Endometrial microvascular endothelial cells (primary cell): ENCODE results near the gene ABCF3. TPM values are rescaled to one million over a fixed set of nuclear protein-coding genes. Genes with fewer than 3 reads are reported as not detected.

Experiments
- in situ Hi-C: cut with HindIII; loops from 2 replicates; pipeline ENCODE4 v1.10.0; 2017; ENCODE audit warnings: low sequenced_read_pairs, low pct_unique_long_range_greater_than_20kb; ENCODE audit errors: inconsistent ontology term
- total RNA-seq: library from RNA; depleted of rRNA; stranded (reverse); fragments of >200 nt; gene quantifications from one replicate; pipeline ENCODE4 v1.2.3, GENCODE V29; 2015; ENCODE audit errors: inconsistent ontology term

The ABCF3 gene
- total RNA-seq, 1 donor from 2014 or later: 68.2 TPM

- in situ Hi-C loops: no loop called here
Measured at GRCh38 chr3:184181596-184181995, 4.4 kb upstream of the ABCF3 start.

DNA sequence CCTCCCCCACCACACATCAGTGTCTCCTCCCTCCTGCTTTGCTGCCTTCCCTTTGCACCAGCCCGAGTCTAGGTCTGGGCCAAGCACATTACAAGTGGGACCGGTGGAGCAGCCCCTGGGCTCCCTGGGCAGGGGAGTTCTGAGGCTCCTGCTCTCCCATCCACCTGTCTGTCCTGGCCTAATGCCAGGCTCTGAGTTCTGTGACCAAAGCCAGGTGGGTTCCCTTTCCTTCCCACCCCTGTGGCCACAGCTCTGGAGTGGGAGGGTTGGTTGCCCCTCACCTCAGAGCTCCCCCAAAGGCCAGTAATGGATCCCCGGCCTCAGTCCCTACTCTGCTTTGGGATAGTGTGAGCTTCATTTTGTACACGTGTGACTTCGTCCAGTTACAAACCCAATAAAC is 2.3 kb upstream of the ABCF3 start:
- in situ Hi-C loops: no loop called here

- in situ Hi-C loops: no loop called here
Measured at GRCh38 chr3:184184546-184185230, 1.3 kb upstream of the ABCF3 start.

GRCh38 chr3:184185461-184186183 is 377 bp upstream of the ABCF3 start:
- in situ Hi-C loops: no loop called here

DNA sequence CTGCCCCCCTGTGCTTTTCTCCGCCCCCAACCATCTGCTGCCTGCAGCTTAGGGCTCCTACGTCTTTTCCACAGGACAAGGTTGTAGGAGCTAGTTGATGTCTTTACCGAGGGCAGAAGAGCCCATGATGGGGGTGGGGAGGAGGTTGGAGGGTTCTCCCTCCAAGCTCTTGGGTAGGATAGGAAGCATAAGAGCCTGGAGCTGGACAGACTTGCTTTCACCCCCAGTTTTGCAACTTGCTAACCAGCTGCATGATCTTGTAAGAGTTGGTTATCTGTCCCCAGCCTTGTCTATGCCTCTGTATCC is 856 bp downstream of the ABCF3 start:
- in situ Hi-C loops: no loop called here

DNA sequence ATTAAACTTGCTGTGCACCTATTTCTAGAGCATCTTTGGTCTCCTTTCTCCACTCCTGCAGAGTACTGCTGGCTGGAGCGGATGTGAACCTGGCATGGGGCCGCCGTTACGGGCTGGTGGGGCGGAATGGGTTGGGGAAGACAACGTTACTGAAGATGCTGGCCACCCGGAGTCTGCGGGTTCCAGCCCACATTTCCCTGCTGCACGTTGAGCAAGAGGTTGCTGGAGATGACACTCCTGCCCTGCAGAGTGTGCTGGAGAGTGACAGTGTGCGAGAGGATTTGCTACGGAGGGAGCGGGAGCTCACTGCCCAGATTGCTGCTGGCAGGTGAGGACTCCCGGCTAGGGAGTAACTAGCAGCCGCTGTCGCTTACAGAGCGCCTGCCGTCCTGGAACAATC is 2.1 kb downstream of the ABCF3 start:
- in situ Hi-C loops: no loop called here

GRCh38 chr3:184189421-184189820 is 3.4 kb downstream of the ABCF3 start:
- in situ Hi-C loops: no loop called here

DNA sequence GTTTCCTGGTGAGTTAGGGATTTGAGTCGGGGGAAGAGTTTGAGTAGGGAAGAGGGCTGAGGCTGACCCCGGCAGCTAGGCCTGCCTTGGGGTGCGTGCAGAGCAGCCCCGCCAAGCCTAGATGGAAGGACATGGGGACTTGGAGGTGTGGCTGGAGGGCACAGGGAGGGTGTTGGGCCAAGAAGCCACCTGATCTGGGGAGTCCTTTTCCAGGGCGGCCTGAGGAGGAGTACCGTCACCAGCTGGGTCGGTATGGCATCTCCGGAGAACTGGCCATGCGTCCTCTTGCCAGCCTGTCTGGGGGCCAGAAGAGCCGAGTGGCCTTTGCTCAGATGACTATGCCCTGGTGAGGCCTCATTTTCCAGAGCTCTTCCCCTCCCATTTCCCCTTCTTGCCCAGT is 6.9 kb downstream of the ABCF3 start:
- in situ Hi-C loops: no loop called here

- in situ Hi-C loops: no loop called here
Measured at GRCh38 chr3:184193991-184194539, 8.1 kb downstream of the ABCF3 start.

DNA sequence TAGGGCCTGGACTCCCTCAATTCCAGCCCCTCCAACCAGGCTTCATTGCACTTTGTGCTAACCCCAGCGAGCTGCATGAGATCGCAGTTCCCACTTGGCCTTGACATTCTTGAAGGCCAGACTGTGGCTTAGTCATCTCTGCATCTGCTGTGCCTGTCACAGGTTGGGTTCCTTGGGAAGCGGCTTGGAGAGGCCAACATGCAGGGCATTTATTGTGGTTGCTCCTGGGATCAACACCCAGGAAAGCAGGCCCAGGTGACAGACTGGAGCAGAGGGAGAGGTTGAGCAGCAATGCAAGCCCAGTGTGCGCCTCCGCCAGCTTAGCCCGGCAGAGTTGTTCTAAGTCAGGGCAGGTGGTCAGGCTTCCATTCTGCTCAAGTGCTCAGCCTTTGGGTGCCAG is 10.5 kb downstream of the ABCF3 start:
- in situ Hi-C loops: no loop called here

DNA sequence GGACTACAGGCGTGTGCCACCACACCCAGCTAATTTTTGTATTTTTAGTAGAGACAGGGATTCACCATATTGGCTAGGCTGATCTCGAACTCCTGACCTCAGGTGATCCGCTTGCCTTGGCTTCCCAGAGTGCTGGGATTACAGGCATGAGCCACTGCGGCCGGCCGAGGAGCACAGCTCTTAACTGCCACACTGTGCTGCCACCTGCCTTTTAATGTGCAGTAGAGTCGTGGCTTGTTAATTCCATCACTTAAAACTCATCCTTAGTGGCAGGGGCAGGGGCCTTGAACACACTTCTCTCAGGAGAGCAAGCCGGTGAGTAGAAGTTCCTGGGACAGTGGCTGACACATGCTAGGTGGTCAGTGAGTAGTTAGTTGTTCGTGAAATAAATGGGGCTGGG is 12.5 kb downstream of the ABCF3 start:
- in situ Hi-C loops: no loop called here

- in situ Hi-C loops: no loop called here
Measured at GRCh38 chr3:184200825-184201224, 14.8 kb downstream of the ABCF3 start.

GRCh38 chr3:184203526-184203925 is 17.5 kb downstream of the ABCF3 start:
- in situ Hi-C loops: no loop called here

DNA sequence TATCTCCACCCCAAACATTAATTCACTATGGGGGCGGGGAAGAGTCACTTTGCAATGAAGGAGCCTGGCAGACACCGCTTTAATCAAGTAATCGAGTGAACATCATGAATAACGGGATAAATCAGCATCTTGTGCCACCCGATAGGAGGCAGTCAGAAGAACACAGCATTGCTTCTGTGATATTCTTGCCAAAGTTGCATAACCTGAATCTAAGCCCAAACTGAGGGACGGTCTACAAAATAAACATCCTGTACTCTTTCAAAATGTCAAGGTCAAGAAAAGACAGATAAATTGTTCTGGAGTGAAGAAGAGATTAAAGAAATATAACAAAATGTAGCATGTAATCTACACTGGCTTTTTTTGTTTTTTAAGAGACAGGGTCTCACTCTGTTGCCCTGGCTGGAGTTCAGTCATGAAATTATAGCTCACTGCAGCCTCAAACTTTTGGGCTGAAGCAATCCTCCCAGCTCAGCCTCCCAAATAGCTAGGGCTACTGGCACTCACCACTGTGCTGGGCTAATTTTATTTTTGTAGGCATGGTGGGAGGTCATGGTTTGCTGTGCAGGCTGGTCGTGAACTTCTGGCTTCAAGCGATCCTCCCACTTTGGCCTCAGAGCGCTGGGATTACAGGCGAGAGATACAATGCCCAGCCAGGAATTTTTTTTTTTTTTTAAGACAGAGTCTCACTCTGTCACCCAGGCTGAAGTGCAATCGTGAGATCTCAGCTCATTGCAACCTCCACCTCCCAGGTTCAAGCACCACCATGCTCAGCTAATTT is 23.3 kb downstream of the ABCF3 start:
- in situ Hi-C loops: no loop called here

GRCh38 chr3:184211297-184211696 is 25.3 kb downstream of the ABCF3 start:
- in situ Hi-C loops: no loop called here

- in situ Hi-C loops: no loop called here
Measured at GRCh38 chr3:184211718-184212117, 25.7 kb downstream of the ABCF3 start.

DNA sequence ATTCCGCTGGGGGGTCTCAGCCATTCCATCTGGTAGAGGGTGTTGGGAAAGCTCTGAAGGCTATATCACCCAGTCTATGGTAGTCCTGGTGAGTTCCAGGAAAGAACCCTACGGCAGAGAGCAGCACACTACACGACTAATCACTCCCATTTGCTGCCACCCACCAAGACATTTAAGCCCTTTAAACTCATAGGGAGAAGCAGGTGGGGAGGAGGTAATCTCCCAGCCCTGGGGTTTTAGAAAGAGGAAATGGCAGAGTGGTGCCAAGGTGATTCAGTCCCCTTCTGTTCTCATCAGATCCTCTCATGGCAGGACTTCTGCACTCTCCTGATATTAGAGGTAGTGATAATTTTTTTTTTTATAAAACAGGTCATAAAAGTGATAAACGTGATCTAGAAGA is 32.8 kb downstream of the ABCF3 start:
- in situ Hi-C loops: no loop called here

DNA sequence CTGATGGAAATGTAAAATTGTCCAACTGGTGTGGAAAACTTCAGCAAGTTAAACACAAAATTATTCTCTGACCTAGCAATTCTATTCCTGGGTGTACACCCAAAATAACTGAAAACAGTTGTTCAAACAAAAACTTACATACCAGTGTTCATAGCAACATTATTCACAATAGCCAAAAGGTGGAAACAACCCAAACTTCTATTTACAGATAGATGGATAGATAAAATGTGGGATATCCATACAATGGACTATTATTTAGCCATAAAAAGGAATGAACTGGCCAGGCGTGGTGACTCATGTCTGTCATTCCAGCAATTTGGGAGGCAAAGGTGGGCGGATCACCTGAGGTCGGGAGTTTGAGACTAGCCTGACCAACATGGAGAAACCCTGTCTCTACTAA is 36.5 kb downstream of the ABCF3 start:
- in situ Hi-C loops: no loop called here

GRCh38 chr3:184223946-184224345 is 37.9 kb downstream of the ABCF3 start:
- in situ Hi-C loops: no loop called here

GRCh38 chr3:184227481-184227935 is 41.5 kb downstream of the ABCF3 start:
- in situ Hi-C loops: no loop called here
